Tibial artery (tissue), 4 donors: ENCODE measurements around the gene HES7.

ENCODE experiments used
- DNase-seq, 2 donors: peaks; one replicate each; pipeline ENCODE4 v3.0.0-alpha.2; 2019
- H3K27ac ChIP-seq, 2 donors: fragments of 200-600 bp; sonication (generic) in 1 of 2; 1 replicate in 1 of 2; 2 replicates in 1 of 2; pipeline ENCODE4 v1.5.1; 2018 to 2019; ENCODE audit warnings: mild to moderate bottlenecking in 1 of 2
- H3K27me3 ChIP-seq, 2 donors: fragments of 200-600 bp; sonication (generic) in 1 of 2; one replicate each; pipeline versions ENCODE4 v1.5.1 to v1.6.0; 2016 to 2019
- H3K36me3 ChIP-seq, 3 donors: fragments of 200-600 bp; sonication (generic) in 2 of 3; one replicate each; pipeline ENCODE4 v1.5.1; 2016 to 2019; ENCODE audit warnings: mild to moderate bottlenecking in 2 of 3
- H3K4me1 ChIP-seq, 4 donors: fragments of 200-600 bp; sonication (generic) in 2 of 4; 1 replicate in 3 of 4; 2 replicates in 1 of 4; pipeline ENCODE4 v1.5.1; 2016 to 2019
- H3K4me3 ChIP-seq, 2 donors: fragments of 200-600 bp; sonication (generic) in 1 of 2; 1 replicate in 1 of 2; 2 replicates in 1 of 2; pipeline ENCODE4 v1.5.1; 2018 to 2019; ENCODE audit warnings: mild to moderate bottlenecking in 2 of 2
- H3K9me3 ChIP-seq, 3 donors: fragments of 200-600 bp; sonication (generic) in 1 of 3; one replicate each; pipeline ENCODE4 v1.5.1; 2016 to 2019
- intact Hi-C: fragments of 100-400 bp; cut with DNase I; formaldehyde crosslinking; loops from one replicate; pipeline ENCODE4 v1.15.0; 2023; ENCODE audit warnings: low total_unique reads
- TF ChIP-seq, protein P1 (sequence below), 2 experiments: fragments of 200-600 bp in 1 of 2; fragments of 450-650 bp in 1 of 2; IDR thresholded peaks; one replicate each; pipeline ENCODE4 v1.5.1; 2017 to 2019; ENCODE audit warnings: antibody characterized with exemption in 2 of 2, mild to moderate bottlenecking in 1 of 2, moderate library complexity in 1 of 2

The HES7 gene

GRCh38 chr17:8087952-8088230 is 36.0 kb downstream of the HES7 start:
- intact Hi-C loops = no loop called here
- H3K27me3 ChIP-seq = peaks cover 0 to 87% of the 10 kb centered on the region in 2 donors

GRCh38 chr17:8087075-8087951 is 36.6 kb downstream of the HES7 start, which contains the start of gene ALOX12B:
Gene ALOX12B (minus strand): TSS chr17:8087716. CDS start chr17:8087442, 274 bp downstream.
- no peaks in the 10 kb centered on the region for H3K9me3 ChIP-seq
- DNase-seq = no peak
- intact Hi-C loops = no loop called here
- no peaks in the 10 kb centered on the region for H3K36me3 ChIP-seq
- H3K4me1 ChIP-seq = no peaks in the 10 kb centered on the region
- H3K27ac ChIP-seq = no peak within 1 kb of the TSS
- H3K27me3 ChIP-seq = peaks cover 0 to 86% of the 10 kb centered on the region in 2 donors
- TF ChIP-seq, protein P1, sequence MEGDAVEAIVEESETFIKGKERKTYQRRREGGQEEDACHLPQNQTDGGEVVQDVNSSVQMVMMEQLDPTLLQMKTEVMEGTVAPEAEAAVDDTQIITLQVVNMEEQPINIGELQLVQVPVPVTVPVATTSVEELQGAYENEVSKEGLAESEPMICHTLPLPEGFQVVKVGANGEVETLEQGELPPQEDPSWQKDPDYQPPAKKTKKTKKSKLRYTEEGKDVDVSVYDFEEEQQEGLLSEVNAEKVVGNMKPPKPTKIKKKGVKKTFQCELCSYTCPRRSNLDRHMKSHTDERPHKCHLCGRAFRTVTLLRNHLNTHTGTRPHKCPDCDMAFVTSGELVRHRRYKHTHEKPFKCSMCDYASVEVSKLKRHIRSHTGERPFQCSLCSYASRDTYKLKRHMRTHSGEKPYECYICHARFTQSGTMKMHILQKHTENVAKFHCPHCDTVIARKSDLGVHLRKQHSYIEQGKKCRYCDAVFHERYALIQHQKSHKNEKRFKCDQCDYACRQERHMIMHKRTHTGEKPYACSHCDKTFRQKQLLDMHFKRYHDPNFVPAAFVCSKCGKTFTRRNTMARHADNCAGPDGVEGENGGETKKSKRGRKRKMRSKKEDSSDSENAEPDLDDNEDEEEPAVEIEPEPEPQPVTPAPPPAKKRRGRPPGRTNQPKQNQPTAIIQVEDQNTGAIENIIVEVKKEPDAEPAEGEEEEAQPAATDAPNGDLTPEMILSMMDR (IDR thresholded peaks at IDR 0.05) = no peak
- no peak within 1 kb of the TSS for H3K4me3 ChIP-seq

More at GRCh38 chr17:8087952-8088230, 36.0 kb downstream of the HES7 start:
- TF ChIP-seq, protein P1 (IDR thresholded peaks at IDR 0.05) = no peak
- no peak overlapping the region for H3K27ac ChIP-seq
- no peak for DNase-seq
- H3K9me3 ChIP-seq = no peaks in the 10 kb centered on the region
- no peaks in the 10 kb centered on the region for H3K36me3 ChIP-seq
- H3K4me3 ChIP-seq = no peak overlapping the region
- no peaks in the 10 kb centered on the region for H3K4me1 ChIP-seq

- peaks cover 4 to 15% (median 11%) of the 10 kb centered on the region in 4 donors for H3K4me1 ChIP-seq
- H3K27me3 ChIP-seq = peaks cover 3 to 82% of the 10 kb centered on the region in 2 donors
- H3K9me3 ChIP-seq = no peaks in the 10 kb centered on the region
- TF ChIP-seq, protein P1 (IDR thresholded peaks at IDR 0.05) = no peak
- intact Hi-C loops = no loop called here
- H3K27ac ChIP-seq = no peak overlapping the region
- no peak overlapping the region for H3K4me3 ChIP-seq
- DNase-seq = no peak
- no peaks in the 10 kb centered on the region for H3K36me3 ChIP-seq
Observed at GRCh38 chr17:8084250-8084649, 39.7 kb downstream of the HES7 start.

- DNase-seq = no peak
- TF ChIP-seq, protein P1 (IDR thresholded peaks at IDR 0.05) = no peak
- Histone ChIP-seq H3K4me3 (no peak overlapping the region), H3K36me3 (no peaks in the 10 kb centered on the region), H3K9me3 (no peaks in the 10 kb centered on the region), H3K4me1 (peaks cover 4 to 17% (median 13%) of the 10 kb centered on the region in 4 donors), H3K27ac (no peak overlapping the region), H3K27me3 (peaks cover 3 to 88% of the 10 kb centered on the region in 2 donors)
- intact Hi-C loops = no loop called here
Observed at GRCh38 chr17:8082292-8082691, 41.6 kb downstream of the HES7 start.

DNA sequence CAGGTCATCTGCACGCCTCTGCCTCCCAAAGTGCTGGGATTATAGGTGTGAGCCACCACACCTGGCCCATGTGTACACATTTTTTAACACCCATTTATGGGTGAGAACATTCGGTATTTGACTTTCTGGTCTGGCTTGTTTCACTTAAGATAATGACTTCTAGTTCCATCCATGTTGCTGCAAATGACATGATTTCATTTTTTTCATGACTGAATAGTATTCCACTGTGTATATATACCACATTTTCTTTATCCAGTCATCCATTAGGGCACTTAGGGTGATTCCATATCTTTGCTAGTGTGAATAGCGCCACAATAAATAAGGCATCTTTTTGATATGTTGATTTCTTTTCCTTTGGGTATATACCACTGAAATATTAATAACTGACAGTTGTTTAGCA is 42.0 kb downstream of the HES7 start:
- H3K4me3 ChIP-seq = no peak overlapping the region
- no peaks in the 10 kb centered on the region for H3K9me3 ChIP-seq
- DNase-seq = no peak
- intact Hi-C loops = no loop called here
- peaks cover 4 to 17% (median 13%) of the 10 kb centered on the region in 4 donors for H3K4me1 ChIP-seq
- H3K27me3 ChIP-seq = peaks cover 3 to 88% of the 10 kb centered on the region in 2 donors
- no peak overlapping the region for H3K27ac ChIP-seq
- no peaks in the 10 kb centered on the region for H3K36me3 ChIP-seq
- TF ChIP-seq, protein P1 (IDR thresholded peaks at IDR 0.05) = no peak
